AG10803 (cell line): ENCODE data around the gene C5orf34.

Experiments
- DNase-seq: peaks from one replicate; pipeline ENCODE4 v3.0.0; 2010; ENCODE audit warnings: low read depth
- H3K4me3 ChIP-seq: 2 replicates; pipeline ENCODE4 v1.5.1; 2011; ENCODE audit warnings: mild to moderate bottlenecking, low read length, control low read depth
- CTCF ChIP-seq: conservative IDR thresholded peaks from 2 replicates; pipeline ENCODE4 v1.5.1; 2011; ENCODE audit warnings: mild to moderate bottlenecking, low read length, control low read depth, inconsistent platforms

C5orf34 gene

GRCh38 chr5:43514816-43515677 is at the start of gene C5orf34:
Gene C5orf34, minus strand, starts transcription at chr5:43515148. Its CDS starts 5,809 bp downstream, at chr5:43509339.
- no peak for TF ChIP-seq CTCF
- peak; percentile 93 for DNase-seq
- peak within 1 kb of the TSS; percentile 84 for H3K4me3 ChIP-seq

- no peak for TF ChIP-seq CTCF
- H3K4me3 ChIP-seq, result no peak overlapping the region
- no peak for DNase-seq
Observed at GRCh38 chr5:43564289-43564850, 49.4 kb upstream of the C5orf34 start.

- no peak for TF ChIP-seq CTCF
- H3K4me3 ChIP-seq, result no peak overlapping the region
- DNase-seq, result no peak
Observed at GRCh38 chr5:43563321-43563720, 48.4 kb upstream of the C5orf34 start.

- no peak overlapping the region for H3K4me3 ChIP-seq
- TF ChIP-seq CTCF, result no peak
- peak; percentile 48 for DNase-seq
Observed at GRCh38 chr5:43561356-43561755, 46.4 kb upstream of the C5orf34 start.

GRCh38 chr5:43560128-43560527 is 45.2 kb upstream of the C5orf34 start:
- no peak overlapping the region for H3K4me3 ChIP-seq
- DNase-seq, result peak; percentile 58
- TF ChIP-seq CTCF, result no peak

GRCh38 chr5:43556857-43557542 is 42.1 kb upstream of the C5orf34 start, which contains the start of gene PAIP1:
Gene PAIP1, minus strand, starts transcription at chr5:43557077. Its CDS starts 231 bp downstream, at chr5:43556846.
- peak; percentile 87 for DNase-seq
- TF ChIP-seq CTCF, result no peak
- H3K4me3 ChIP-seq, result peak within 1 kb of the TSS; percentile 87
